ENCODE measurements around the gene PTOV1. TPM values are rescaled to one million over a fixed set of nuclear protein-coding genes. Genes with fewer than 3 reads are reported as not detected.

Gene PTOV1
- total RNA-seq, 1 donor from 2014 or later: 231 TPM

- TF ChIP-seq, protein P1, sequence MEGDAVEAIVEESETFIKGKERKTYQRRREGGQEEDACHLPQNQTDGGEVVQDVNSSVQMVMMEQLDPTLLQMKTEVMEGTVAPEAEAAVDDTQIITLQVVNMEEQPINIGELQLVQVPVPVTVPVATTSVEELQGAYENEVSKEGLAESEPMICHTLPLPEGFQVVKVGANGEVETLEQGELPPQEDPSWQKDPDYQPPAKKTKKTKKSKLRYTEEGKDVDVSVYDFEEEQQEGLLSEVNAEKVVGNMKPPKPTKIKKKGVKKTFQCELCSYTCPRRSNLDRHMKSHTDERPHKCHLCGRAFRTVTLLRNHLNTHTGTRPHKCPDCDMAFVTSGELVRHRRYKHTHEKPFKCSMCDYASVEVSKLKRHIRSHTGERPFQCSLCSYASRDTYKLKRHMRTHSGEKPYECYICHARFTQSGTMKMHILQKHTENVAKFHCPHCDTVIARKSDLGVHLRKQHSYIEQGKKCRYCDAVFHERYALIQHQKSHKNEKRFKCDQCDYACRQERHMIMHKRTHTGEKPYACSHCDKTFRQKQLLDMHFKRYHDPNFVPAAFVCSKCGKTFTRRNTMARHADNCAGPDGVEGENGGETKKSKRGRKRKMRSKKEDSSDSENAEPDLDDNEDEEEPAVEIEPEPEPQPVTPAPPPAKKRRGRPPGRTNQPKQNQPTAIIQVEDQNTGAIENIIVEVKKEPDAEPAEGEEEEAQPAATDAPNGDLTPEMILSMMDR (IDR thresholded peaks at IDR 0.05; ENCODE audit: unreplicated experiment): no peak
- peak overlapping the region; percentile 80 for H3K27ac Mint-ChIP-seq (ENCODE audit: unreplicated experiment)
Observed at GRCh38 chr19:49863254-49863934, 12.4 kb downstream of the PTOV1 start.

GRCh38 chr19:49863935-49864320, 13.0 kb downstream of the PTOV1 start:
- Mint-ChIP-seq H3K27ac (ENCODE audit: unreplicated experiment) (no peak overlapping the region), H3K9me3 (ENCODE audit: unreplicated experiment) (no peaks in the 10 kb centered on the region), H3K27me3 (ENCODE audit: unreplicated experiment) (peaks cover 35% of the 10 kb centered on the region), H3K36me3 (ENCODE audit: low read depth, unreplicated experiment) (peaks cover 32% of the 10 kb centered on the region), H3K4me3 (ENCODE audit: unreplicated experiment) (no peak overlapping the region), H3K4me1 (ENCODE audit: unreplicated experiment) (peaks cover 19% of the 10 kb centered on the region)
- TF ChIP-seq, protein P1 (IDR thresholded peaks at IDR 0.05; ENCODE audit: unreplicated experiment): no peak
- no peak for DNase-seq (ENCODE audit: low spot score)

More at GRCh38 chr19:49863254-49863934, 12.4 kb downstream of the PTOV1 start:
- Mint-ChIP-seq H3K4me3 (ENCODE audit: unreplicated experiment) (peak overlapping the region; percentile 85), H3K4me1 (ENCODE audit: unreplicated experiment) (peaks cover 19% of the 10 kb centered on the region), H3K9me3 (ENCODE audit: unreplicated experiment) (no peaks in the 10 kb centered on the region), H3K36me3 (ENCODE audit: low read depth, unreplicated experiment) (peaks cover 36% of the 10 kb centered on the region), H3K27me3 (ENCODE audit: unreplicated experiment) (peaks cover 36% of the 10 kb centered on the region)
- DNase-seq (ENCODE audit: low spot score): no peak

DNA sequence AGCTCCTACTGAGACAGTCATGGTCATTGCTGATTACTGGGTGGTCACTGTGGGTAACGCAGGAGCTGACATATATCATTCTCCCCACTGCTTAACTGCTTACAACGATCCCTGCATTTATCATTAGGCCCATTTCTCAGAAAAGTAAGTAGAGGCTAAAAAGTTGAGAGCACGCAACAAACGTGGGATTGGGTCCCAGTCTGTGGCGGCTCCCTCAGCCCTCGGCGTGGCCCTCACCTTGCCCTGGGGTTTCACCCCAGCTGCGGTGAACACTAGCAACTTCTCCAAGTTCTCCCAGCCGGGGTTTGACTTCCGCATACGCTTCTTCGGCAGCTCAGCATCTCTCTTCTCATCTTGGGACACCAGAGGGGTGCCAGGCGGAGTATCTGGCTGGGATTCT, 13.9 kb downstream of the PTOV1 start:
- no peak for DNase-seq (ENCODE audit: low spot score)
- H3K4me3 Mint-ChIP-seq (ENCODE audit: unreplicated experiment): peak overlapping the region; percentile 62
- H3K4me1 Mint-ChIP-seq (ENCODE audit: unreplicated experiment): peaks cover 19% of the 10 kb centered on the region
- TF ChIP-seq, protein P1 (IDR thresholded peaks at IDR 0.05; ENCODE audit: unreplicated experiment): no peak
- H3K27ac Mint-ChIP-seq (ENCODE audit: unreplicated experiment): peak overlapping the region; percentile 13
- H3K9me3 Mint-ChIP-seq (ENCODE audit: unreplicated experiment): no peaks in the 10 kb centered on the region
- peaks cover 30% of the 10 kb centered on the region for H3K36me3 Mint-ChIP-seq (ENCODE audit: low read depth, unreplicated experiment)
- H3K27me3 Mint-ChIP-seq (ENCODE audit: unreplicated experiment): peaks cover 31% of the 10 kb centered on the region

DNA sequence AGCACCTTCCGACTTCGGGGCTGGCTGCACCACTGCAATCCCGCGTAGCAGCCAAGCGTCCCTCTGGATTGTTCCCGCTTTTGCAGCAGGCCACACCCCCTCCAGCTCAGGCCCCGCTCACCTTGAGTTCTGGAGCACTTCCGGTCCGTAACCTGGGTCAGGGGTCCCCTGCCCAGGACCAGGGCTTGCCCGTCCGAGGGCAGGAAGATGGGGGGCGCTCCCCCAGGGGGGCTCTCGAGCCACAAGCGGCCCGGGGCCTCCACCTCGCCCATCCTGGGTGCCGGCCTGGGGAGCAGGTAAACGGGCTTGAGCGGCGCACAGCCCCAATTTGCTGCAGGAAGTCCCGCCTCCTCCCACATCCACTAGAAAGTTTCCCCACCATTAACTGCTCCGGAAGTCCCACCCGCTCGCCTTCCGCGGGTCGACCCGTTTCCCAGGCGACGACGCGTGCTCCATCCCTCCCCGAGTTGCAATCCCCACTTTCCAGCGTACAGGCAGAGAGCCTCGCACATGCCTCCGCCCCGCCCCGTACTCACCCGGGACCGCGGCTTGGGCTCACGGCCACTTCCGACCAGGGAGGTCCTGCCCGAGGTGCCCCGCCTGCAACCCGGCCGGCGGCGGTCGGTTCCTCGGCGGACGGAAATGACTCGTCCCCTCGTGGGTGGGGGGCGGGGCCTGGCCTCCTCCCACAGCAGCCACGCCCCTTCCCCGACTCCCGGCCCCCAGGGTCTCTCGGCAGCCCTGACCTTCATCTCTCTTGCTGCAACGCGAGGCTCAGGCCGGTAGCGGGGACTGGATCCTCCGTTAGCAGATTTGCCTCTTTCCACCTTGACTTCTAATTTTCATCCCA, 16.2 kb downstream of the PTOV1 start, which contains the start of gene PNKP:
Gene PNKP, minus strand, starts transcription at position 644 of the 850 bp plus-strand sequence. Its CDS starts 372 bp downstream, at position 272.
- H3K4me3 Mint-ChIP-seq (ENCODE audit: unreplicated experiment): peak within 1 kb of the TSS; percentile 97
- peak within 1 kb of the TSS; percentile 97 for H3K27ac Mint-ChIP-seq (ENCODE audit: unreplicated experiment)
- peaks cover 36% of the 10 kb centered on the region for H3K27me3 Mint-ChIP-seq (ENCODE audit: unreplicated experiment)
- TF ChIP-seq, protein P1 (IDR thresholded peaks at IDR 0.05; ENCODE audit: unreplicated experiment): no peak
- DNase-seq (ENCODE audit: low spot score): peak; percentile 91
- H3K36me3 Mint-ChIP-seq (ENCODE audit: low read depth, unreplicated experiment): peaks cover 34% of the 10 kb centered on the region
- H3K9me3 Mint-ChIP-seq (ENCODE audit: unreplicated experiment): no peaks in the 10 kb centered on the region
- H3K4me1 Mint-ChIP-seq (ENCODE audit: unreplicated experiment): peaks cover 28% of the 10 kb centered on the region

Measured in endothelial cell (in vitro differentiated cells).